Activated T-cell treated with anti-CD3 and anti-CD28 coated beads, Interleukin-2, amount 50 U/mL, for 4 hours (primary cell): Measurements from ENCODE around the gene SLC25A41. TPM values are rescaled to one million over a fixed set of nuclear protein-coding genes. Genes with fewer than 3 reads are reported as not detected.
"Not testable (repeated sequence)": the region's sequence is repeated elsewhere in the genome, so short reads cannot be mapped to it uniquely, and the experiment has no call there.

Experiments
- ATAC-seq, 2 donors: fragments of 200-7000 bp; cut with Tn5 transposase; one replicate each; pipeline ENCODE4 v1.10.0; 2021
- DNase-seq: peaks from one replicate; pipeline ENCODE4 v3.0.0-alpha.2; 2020
- H3K27me3 Mint-ChIP-seq: one replicate; pipeline ENCODE4 v1.8.0; 2021; ENCODE audit warnings: low read depth, mixed read lengths
- H3K36me3 Mint-ChIP-seq: one replicate; pipeline ENCODE4 v1.8.0; 2022; ENCODE audit warnings: mixed read lengths; ENCODE audit not compliant: insufficient read depth
- H3K4me1 Mint-ChIP-seq: one replicate; pipeline ENCODE4 v1.8.0; 2021; ENCODE audit warnings: low read depth, mixed read lengths
- H3K4me3 Mint-ChIP-seq: one replicate; pipeline ENCODE4 v1.8.0; 2021; ENCODE audit warnings: mild to moderate bottlenecking, moderate library complexity, mixed read lengths
- H3K9me3 Mint-ChIP-seq: one replicate; pipeline ENCODE4 v1.8.0; 2021; ENCODE audit warnings: mixed read lengths
- total RNA-seq, 3 donors: library from RNA; stranded (reverse); gene quantifications; one replicate each; pipeline ENCODE4 v1.2.1, GENCODE V29; 2021

The SLC25A41 gene
- total RNA-seq, 3 donors from 2014 or later, result not detected

- no peaks in the 10 kb centered on the region for H3K27me3 Mint-ChIP-seq
- no peak for DNase-seq
- H3K4me1 Mint-ChIP-seq, result no peaks in the 10 kb centered on the region
- H3K36me3 Mint-ChIP-seq, result peaks cover 11% of the 10 kb centered on the region
- H3K4me3 Mint-ChIP-seq, result no peak overlapping the region
- no peaks in the 10 kb centered on the region for H3K9me3 Mint-ChIP-seq
- no peak for ATAC-seq
Measured at GRCh38 chr19:6413721-6414643, 19.6 kb downstream of the SLC25A41 start.

GRCh38 chr19:6413291-6413690 lies 20.3 kb downstream of the SLC25A41 start:
- no peaks in the 10 kb centered on the region for H3K4me1 Mint-ChIP-seq
- H3K36me3 Mint-ChIP-seq, result peaks cover 8% of the 10 kb centered on the region
- H3K4me3 Mint-ChIP-seq, result no peak overlapping the region
- no peaks in the 10 kb centered on the region for H3K9me3 Mint-ChIP-seq
- DNase-seq, result no peak
- no peaks in the 10 kb centered on the region for H3K27me3 Mint-ChIP-seq
- no peak for ATAC-seq

- Mint-ChIP-seq H3K36me3 (peaks cover 8% of the 10 kb centered on the region), H3K4me1 (no peaks in the 10 kb centered on the region), H3K27me3 (no peaks in the 10 kb centered on the region), H3K9me3 (no peaks in the 10 kb centered on the region), H3K4me3 (no peak overlapping the region)
- peak; percentile 46 for DNase-seq
- peak; percentile 63 to 71 for ATAC-seq
Measured at GRCh38 chr19:6412447-6413091, 21.0 kb downstream of the SLC25A41 start.

- Mint-ChIP-seq H3K4me3 (no peak overlapping the region), H3K9me3 (no peaks in the 10 kb centered on the region), H3K27me3 (no peaks in the 10 kb centered on the region), H3K36me3 (peaks cover 8% of the 10 kb centered on the region), H3K4me1 (no peaks in the 10 kb centered on the region)
- no peak for DNase-seq
- ATAC-seq, result peak; percentile 15 to 27
Measured at GRCh38 chr19:6412061-6412446, 21.5 kb downstream of the SLC25A41 start.

GRCh38 chr19:6409346-6409745 lies 24.2 kb downstream of the SLC25A41 start:
- H3K4me1 Mint-ChIP-seq, result no peaks in the 10 kb centered on the region
- no peak for DNase-seq
- H3K9me3 Mint-ChIP-seq, result no peaks in the 10 kb centered on the region
- H3K36me3 Mint-ChIP-seq, result peaks cover 3% of the 10 kb centered on the region
- no peak overlapping the region for H3K4me3 Mint-ChIP-seq
- no peaks in the 10 kb centered on the region for H3K27me3 Mint-ChIP-seq
- no peak for ATAC-seq

- Mint-ChIP-seq H3K27me3 (no peaks in the 10 kb centered on the region), H3K9me3 (no peaks in the 10 kb centered on the region), H3K4me3 (no peak overlapping the region), H3K36me3 (no peaks in the 10 kb centered on the region), H3K4me1 (no peaks in the 10 kb centered on the region)
- ATAC-seq (no peak), DNase-seq (no peak)
Measured at GRCh38 chr19:6406401-6406800, 27.2 kb downstream of the SLC25A41 start.

- H3K4me1 Mint-ChIP-seq, result no peaks in the 10 kb centered on the region
- ATAC-seq, result no peak
- H3K36me3 Mint-ChIP-seq, result no peaks in the 10 kb centered on the region
- H3K27me3 Mint-ChIP-seq, result no peaks in the 10 kb centered on the region
- no peak overlapping the region for H3K4me3 Mint-ChIP-seq
- no peak for DNase-seq
- no peaks in the 10 kb centered on the region for H3K9me3 Mint-ChIP-seq
Measured at GRCh38 chr19:6402837-6403608, 30.5 kb downstream of the SLC25A41 start.

- DNase-seq (no peak), ATAC-seq (no peak)
- Mint-ChIP-seq H3K9me3 (no peaks in the 10 kb centered on the region), H3K4me1 (no peaks in the 10 kb centered on the region), H3K27me3 (no peaks in the 10 kb centered on the region), H3K4me3 (no peak overlapping the region), H3K36me3 (no peaks in the 10 kb centered on the region)
Measured at GRCh38 chr19:6402058-6402457, 31.5 kb downstream of the SLC25A41 start.

GRCh38 chr19:6400062-6400944 lies 33.3 kb downstream of the SLC25A41 start:
- ATAC-seq, H3K9me3 Mint-ChIP-seq, DNase-seq, H3K4me3 Mint-ChIP-seq, H3K4me1 Mint-ChIP-seq, H3K27me3 Mint-ChIP-seq, H3K36me3 Mint-ChIP-seq: not testable (repeated sequence)

- no peaks in the 10 kb centered on the region for H3K27me3 Mint-ChIP-seq
- no peak overlapping the region for H3K4me3 Mint-ChIP-seq
- ATAC-seq, result no peak
Measured at GRCh38 chr19:6396305-6396704, 37.3 kb downstream of the SLC25A41 start.

GRCh38 chr19:6394831-6395230 lies 38.7 kb downstream of the SLC25A41 start:
- peaks cover 24% of the 10 kb centered on the region for H3K4me1 Mint-ChIP-seq
- peaks cover 4% of the 10 kb centered on the region for H3K36me3 Mint-ChIP-seq
- ATAC-seq, result no peak
- no peaks in the 10 kb centered on the region for H3K9me3 Mint-ChIP-seq
- peak overlapping the region; percentile 62 for H3K4me3 Mint-ChIP-seq
- DNase-seq, result no peak
- H3K27me3 Mint-ChIP-seq, result no peaks in the 10 kb centered on the region

More at GRCh38 chr19:6396305-6396704, 37.3 kb downstream of the SLC25A41 start:
- no peaks in the 10 kb centered on the region for H3K9me3 Mint-ChIP-seq
- DNase-seq, result no peak
- H3K4me1 Mint-ChIP-seq, result peaks cover 20% of the 10 kb centered on the region
- H3K36me3 Mint-ChIP-seq, result no peaks in the 10 kb centered on the region

- peaks cover 4% of the 10 kb centered on the region for H3K36me3 Mint-ChIP-seq
- peaks cover 24% of the 10 kb centered on the region for H3K4me1 Mint-ChIP-seq
- DNase-seq, result peak; percentile 67
- H3K4me3 Mint-ChIP-seq, result peak overlapping the region; percentile 96
- H3K27me3 Mint-ChIP-seq, result no peaks in the 10 kb centered on the region
- no peaks in the 10 kb centered on the region for H3K9me3 Mint-ChIP-seq
- ATAC-seq, result no peak
Measured at GRCh38 chr19:6393983-6394412, 39.6 kb downstream of the SLC25A41 start.

GRCh38 chr19:6393074-6393982 lies 40.2 kb downstream of the SLC25A41 start, which contains the start of gene GTF2F1:
Gene GTF2F1, minus strand, starts transcription at chr19:6393164. Its CDS starts 169 bp downstream, at chr19:6392995.
- Mint-ChIP-seq H3K4me1 (peaks cover 24% of the 10 kb centered on the region), H3K4me3 (peak within 1 kb of the TSS; percentile 96), H3K9me3 (no peaks in the 10 kb centered on the region), H3K36me3 (peaks cover 5% of the 10 kb centered on the region), H3K27me3 (no peaks in the 10 kb centered on the region)
- DNase-seq (peak; percentile 93), ATAC-seq (peak; percentile 88 to 91)
